Measurements from ENCODE around the gene AMY1B.
"Not testable (repeated sequence)": the region's sequence is repeated elsewhere in the genome, so short reads cannot be mapped to it uniquely, and the experiment has no call there.

The AMY1B gene

DNA sequence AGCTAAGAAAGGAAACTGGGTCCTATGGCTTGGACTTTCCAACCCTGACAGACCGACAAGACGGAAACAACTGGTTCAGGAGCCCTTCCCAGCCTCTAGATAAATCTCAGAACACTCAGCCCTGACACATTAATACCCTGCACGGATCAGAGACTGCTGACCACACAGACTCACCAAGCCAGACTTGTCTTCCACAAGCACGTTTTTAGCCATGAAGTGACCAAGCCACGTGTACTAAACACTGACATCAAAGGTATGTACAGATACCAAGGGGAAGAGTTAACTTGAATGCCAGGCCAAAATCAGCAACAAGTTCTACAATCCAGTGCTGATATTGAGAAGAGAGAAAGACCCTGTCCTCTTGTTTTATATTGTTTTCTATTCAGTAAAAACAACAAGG, at the start of gene AMY1B:
Gene AMY1B (minus strand): TSS at position 101 of the 400 bp plus-strand sequence. CDS start 571 bp downstream, outside the sequence.
- not testable (repeated sequence) for DNase-seq

DNA sequence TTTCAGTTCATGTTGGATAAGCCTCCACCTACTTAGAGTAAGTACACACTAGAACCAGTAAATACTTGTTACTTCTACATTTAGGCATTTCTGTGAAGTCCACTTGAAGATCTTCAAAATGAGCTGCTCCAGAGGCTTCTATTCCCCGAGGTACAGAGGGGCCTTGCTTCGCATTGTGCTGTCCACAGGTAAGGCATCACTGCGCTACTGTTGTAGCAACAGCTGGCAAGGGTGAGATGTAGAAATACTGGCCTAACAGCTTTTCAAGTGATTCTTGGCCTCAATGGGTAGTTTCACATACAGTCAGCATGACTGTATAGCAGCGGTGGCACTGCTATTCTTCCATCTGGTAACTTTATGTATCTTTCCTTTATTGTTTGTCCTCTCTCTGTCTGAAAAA, 49.0 kb upstream of the AMY1B start:
- not testable (repeated sequence) for DNase-seq

DNA sequence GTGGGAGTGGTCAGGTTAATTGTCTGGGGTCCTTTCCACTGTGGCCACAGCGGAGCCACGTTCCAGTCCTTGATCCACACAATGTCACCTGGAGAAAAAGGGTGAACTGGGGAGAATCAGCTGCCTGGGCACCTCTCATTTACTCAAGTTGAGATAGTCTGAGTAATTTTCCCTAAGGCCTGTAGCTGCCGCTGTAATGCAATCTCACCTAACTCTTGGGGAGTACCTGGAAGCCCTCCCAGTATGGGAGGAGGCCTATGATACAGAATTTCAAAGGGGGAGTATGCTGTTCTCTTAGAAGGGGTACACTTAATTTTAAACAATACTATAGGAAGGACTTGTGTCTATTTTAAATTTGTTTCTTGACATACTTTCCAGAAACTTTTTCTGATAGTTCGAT, 48.4 kb upstream of the AMY1B start:
- DNase-seq: not testable (repeated sequence)

DNA sequence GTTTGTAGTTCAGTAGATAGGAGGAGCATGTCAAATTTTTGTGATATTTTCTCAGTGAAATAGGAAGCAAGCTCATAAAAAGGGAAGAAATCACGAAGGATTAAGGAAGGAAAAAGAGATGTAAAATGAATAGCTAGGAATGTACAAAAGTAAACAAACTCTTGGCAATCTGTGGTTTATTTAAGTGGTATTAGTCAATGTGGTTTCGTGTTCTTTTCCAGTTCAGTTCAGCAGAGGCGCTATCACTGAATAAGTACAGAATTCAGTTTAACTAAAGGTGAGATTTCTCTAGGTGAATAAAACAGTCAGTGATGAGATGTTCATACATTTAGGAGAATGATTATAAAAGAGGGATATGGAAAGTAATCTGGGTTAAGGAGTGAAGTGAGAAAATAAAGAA, 42.0 kb upstream of the AMY1B start:
- not testable (repeated sequence) for DNase-seq

DNA sequence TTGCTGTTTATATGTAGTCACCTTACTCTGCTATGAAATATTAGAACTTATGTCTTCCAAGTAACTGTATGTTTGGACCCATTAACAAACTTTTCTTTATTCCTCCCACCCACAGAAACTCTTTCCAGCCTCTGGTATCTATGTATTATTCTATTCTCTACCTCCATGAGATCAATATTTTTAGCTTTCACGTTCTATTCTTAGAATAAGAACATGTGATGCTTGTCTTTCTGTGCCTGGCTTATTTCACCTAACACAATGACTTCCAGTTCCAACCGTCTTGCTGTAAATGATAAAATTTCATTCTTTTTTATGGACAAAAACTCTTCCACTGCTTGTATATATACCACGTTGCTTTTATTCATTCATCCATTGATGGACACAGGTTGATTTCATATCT, 39.3 kb upstream of the AMY1B start:
- not testable (repeated sequence) for DNase-seq

DNA sequence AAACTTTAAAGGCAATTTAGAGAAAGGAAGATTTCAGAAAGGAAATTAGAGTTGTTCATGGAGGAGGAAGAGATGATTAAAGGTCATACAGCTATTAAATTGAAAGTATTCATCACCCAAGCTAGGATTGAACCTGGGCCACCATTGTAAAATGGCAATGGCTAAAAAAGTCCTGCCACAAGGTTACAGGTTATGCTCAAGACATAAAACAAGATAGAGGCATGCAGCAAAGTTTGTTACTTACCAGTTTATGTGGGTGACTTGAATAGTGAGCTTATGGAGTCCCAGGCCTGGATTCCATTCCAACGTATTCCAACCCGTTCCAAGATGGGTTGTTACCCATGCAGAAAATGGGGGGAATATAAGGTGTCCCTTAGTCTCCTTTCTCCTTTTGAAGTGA, 25.5 kb upstream of the AMY1B start:
- DNase-seq: not testable (repeated sequence)

DNA sequence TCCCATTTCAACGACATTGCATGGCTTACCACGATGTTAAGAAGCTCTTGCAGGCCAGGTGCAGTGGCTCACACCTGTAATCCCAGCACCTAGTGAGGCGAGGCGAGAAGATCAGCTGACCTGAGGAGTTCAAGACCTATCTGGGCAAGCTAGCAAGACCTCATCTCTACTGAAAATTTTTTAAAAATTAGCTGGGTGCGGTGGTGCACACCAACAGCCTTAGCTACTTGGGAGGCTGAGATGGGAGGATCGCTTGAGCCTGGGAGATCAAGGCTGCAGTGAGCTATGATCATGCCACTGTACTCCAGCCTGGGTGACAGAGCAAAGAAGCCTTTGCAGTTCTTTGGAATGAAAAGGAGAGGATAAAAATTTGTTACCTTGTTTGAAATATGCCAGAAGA, 21.4 kb upstream of the AMY1B start:
- not testable (repeated sequence) for DNase-seq

DNA sequence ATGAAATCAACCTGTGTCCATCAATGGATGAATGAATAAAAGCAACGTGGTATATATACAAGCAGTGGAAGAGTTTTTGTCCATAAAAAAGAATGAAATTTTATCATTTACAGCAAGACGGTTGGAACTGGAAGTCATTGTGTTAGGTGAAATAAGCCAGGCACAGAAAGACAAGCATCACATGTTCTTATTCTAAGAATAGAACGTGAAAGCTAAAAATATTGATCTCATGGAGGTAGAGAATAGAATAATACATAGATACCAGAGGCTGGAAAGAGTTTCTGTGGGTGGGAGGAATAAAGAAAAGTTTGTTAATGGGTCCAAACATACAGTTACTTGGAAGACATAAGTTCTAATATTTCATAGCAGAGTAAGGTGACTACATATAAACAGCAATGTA, 14.4 kb upstream of the AMY1B start:
- DNase-seq: not testable (repeated sequence)

DNA sequence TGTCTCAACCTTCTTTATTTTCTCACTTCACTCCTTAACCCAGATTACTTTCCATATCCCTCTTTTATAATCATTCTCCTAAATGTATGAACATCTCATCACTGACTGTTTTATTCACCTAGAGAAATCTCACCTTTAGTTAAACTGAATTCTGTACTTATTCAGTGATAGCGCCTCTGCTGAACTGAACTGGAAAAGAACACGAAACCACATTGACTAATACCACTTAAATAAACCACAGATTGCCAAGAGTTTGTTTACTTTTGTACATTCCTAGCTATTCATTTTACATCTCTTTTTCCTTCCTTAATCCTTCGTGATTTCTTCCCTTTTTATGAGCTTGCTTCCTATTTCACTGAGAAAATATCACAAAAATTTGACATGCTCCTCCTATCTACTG, 11.7 kb upstream of the AMY1B start:
- DNase-seq: not testable (repeated sequence)

DNA sequence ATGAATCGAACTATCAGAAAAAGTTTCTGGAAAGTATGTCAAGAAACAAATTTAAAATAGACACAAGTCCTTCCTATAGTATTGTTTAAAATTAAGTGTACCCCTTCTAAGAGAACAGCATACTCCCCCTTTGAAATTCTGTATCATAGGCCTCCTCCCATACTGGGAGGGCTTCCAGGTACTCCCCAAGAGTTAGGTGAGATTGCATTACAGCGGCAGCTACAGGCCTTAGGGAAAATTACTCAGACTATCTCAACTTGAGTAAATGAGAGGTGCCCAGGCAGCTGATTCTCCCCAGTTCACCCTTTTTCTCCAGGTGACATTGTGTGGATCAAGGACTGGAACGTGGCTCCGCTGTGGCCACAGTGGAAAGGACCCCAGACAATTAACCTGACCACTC, 5.2 kb upstream of the AMY1B start:
- not testable (repeated sequence) for DNase-seq

DNA sequence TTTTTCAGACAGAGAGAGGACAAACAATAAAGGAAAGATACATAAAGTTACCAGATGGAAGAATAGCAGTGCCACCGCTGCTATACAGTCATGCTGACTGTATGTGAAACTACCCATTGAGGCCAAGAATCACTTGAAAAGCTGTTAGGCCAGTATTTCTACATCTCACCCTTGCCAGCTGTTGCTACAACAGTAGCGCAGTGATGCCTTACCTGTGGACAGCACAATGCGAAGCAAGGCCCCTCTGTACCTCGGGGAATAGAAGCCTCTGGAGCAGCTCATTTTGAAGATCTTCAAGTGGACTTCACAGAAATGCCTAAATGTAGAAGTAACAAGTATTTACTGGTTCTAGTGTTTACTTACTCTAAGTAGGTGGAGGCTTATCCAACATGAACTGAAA, 4.7 kb upstream of the AMY1B start:
- DNase-seq: not testable (repeated sequence)

DNA sequence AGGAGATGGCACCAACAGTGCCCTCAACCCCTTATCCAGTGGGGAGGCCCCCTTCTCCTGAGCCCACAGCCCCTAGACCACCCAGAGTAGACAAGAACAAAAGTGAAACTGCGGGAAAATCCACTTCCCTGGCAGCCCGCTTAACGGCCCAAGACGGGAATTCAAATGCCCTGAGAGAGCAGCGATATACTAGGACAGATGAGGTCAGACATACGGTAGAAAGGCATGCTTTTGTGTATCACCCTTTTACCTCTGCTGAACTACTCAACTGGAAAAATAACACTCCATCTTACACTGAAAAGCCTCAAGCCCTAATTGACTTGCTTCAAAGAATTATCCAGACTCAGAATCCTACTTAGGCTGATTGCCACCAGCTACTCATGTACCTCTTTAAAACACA, 1.4 kb upstream of the AMY1B start:
- not testable (repeated sequence) for DNase-seq

DNA sequence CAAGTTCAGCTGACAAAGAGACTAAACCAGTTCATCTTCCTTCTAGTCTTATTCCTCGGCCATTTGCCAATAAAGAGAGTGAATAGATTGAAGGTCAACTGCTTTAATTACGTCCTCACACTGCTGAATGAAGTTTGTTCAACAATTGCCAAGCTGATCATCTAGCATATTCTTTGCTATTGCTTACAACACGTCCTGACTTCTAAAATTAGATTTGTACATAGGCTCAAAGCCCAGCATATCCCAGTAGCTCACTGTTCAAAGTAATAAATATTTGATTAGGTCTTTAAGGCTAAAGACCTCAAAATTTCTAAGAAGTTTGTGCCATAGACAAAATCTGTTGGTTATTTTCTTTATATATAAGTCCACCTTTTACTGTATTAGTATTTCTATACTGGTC, 19.7 kb downstream of the AMY1B start:
- not testable (repeated sequence) for DNase-seq

DNA sequence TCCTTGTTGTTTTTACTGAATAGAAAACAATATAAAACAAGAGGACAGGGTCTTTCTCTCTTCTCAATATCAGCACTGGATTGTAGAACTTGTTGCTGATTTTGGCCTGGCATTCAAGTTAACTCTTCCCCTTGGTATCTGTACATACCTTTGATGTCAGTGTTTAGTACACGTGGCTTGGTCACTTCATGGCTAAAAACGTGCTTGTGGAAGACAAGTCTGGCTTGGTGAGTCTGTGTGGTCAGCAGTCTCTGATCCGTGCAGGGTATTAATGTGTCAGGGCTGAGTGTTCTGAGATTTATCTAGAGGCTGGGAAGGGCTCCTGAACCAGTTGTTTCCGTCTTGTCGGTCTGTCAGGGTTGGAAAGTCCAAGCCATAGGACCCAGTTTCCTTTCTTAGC, 40.5 kb downstream of the AMY1B start, which contains the start of gene AMY1A:
Gene AMY1A (plus strand): TSS at position 301 of the 400 bp plus-strand sequence. CDS start 571 bp downstream, outside the sequence.
- not testable (repeated sequence) for DNase-seq

DNA sequence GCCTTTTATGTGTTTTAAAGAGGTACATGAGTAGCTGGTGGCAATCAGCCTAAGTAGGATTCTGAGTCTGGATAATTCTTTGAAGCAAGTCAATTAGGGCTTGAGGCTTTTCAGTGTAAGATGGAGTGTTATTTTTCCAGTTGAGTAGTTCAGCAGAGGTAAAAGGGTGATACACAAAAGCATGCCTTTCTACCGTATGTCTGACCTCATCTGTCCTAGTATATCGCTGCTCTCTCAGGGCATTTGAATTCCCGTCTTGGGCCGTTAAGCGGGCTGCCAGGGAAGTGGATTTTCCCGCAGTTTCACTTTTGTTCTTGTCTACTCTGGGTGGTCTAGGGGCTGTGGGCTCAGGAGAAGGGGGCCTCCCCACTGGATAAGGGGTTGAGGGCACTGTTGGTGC, 41.9 kb downstream of the AMY1B start:
- DNase-seq: not testable (repeated sequence)

DNA sequence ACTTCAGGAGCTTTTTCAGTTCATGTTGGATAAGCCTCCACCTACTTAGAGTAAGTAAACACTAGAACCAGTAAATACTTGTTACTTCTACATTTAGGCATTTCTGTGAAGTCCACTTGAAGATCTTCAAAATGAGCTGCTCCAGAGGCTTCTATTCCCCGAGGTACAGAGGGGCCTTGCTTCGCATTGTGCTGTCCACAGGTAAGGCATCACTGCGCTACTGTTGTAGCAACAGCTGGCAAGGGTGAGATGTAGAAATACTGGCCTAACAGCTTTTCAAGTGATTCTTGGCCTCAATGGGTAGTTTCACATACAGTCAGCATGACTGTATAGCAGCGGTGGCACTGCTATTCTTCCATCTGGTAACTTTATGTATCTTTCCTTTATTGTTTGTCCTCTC, 45.1 kb downstream of the AMY1B start:
- not testable (repeated sequence) for DNase-seq

DNA sequence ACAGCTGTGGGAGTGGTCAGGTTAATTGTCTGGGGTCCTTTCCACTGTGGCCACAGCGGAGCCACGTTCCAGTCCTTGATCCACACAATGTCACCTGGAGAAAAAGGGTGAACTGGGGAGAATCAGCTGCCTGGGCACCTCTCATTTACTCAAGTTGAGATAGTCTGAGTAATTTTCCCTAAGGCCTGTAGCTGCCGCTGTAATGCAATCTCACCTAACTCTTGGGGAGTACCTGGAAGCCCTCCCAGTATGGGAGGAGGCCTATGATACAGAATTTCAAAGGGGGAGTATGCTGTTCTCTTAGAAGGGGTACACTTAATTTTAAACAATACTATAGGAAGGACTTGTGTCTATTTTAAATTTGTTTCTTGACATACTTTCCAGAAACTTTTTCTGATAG, 45.7 kb downstream of the AMY1B start:
- DNase-seq: not testable (repeated sequence)

DNA sequence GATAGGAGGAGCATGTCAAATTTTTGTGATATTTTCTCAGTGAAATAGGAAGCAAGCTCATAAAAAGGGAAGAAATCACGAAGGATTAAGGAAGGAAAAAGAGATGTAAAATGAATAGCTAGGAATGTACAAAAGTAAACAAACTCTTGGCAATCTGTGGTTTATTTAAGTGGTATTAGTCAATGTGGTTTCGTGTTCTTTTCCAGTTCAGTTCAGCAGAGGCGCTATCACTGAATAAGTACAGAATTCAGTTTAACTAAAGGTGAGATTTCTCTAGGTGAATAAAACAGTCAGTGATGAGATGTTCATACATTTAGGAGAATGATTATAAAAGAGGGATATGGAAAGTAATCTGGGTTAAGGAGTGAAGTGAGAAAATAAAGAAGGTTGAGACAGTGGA, 52.1 kb downstream of the AMY1B start:
- DNase-seq: not testable (repeated sequence)

DNA sequence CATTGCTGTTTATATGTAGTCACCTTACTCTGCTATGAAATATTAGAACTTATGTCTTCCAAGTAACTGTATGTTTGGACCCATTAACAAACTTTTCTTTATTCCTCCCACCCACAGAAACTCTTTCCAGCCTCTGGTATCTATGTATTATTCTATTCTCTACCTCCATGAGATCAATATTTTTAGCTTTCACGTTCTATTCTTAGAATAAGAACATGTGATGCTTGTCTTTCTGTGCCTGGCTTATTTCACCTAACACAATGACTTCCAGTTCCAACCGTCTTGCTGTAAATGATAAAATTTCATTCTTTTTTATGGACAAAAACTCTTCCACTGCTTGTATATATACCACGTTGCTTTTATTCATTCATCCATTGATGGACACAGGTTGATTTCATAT, 54.8 kb downstream of the AMY1B start:
- DNase-seq: not testable (repeated sequence)
